Activated CD8-positive, alpha-beta memory T cell treated with anti-CD3 and anti-CD28 coated beads, Interleukin-2, amount 50 U/mL, for 1 hour (primary cell): ENCODE data around the gene RAPGEF6.
"Not testable (repeated sequence)": the region's sequence is repeated elsewhere in the genome, so short reads cannot be mapped to it uniquely, and the experiment has no call there.

ENCODE experiments used
- DNase-seq: peaks from one replicate; pipeline ENCODE4 v3.0.0-alpha.2; 2020; ENCODE audit errors: extremely low read depth

The RAPGEF6 gene

GRCh38 chr5:131436081-131436480, 198.9 kb downstream of the RAPGEF6 start:
- DNase-seq: no peak

- DNase-seq: no peak
Observed at GRCh38 chr5:131433109-131433508, 201.9 kb downstream of the RAPGEF6 start.

DNA sequence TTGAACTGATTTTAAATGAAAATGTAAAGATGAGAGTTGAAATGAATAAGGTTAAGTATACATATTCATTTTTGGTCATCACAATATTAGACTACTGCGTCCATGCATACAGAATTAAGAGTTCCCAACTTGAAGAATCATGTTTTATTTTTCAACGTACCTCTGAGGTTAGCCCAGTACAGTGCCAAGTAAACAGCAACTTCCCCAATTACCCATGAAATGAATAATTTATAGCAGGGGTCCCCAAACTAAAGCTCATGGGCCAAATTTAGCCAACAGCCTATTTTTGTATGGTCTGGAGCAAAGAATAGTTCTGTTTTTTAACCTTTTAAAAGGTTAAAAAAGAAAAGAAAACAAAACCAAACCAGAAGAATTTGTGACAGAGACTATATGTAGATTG, 203.2 kb downstream of the RAPGEF6 start:
- DNase-seq: no peak

- DNase-seq: no peak
Observed at GRCh38 chr5:131430794-131431193, 204.2 kb downstream of the RAPGEF6 start.

DNA sequence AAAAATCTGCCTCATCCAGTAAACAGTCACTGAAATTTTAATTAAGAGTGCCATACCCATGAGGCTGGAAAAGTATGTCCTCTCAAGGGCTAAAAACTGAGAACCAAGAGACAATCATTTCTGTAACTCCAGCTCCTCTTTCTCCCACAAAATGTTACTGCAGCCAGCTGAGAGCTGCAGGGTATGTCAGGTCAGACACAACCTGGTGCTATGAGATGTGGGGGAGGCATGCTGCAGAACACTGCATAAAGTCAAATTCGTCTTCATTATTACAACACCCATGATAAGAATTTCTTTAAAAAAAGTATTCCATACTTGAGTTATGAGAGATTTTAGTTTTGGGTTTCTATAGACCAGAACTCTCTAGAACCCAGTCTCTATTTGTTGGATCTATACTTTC, 209.0 kb downstream of the RAPGEF6 start:
- DNase-seq: no peak

DNA sequence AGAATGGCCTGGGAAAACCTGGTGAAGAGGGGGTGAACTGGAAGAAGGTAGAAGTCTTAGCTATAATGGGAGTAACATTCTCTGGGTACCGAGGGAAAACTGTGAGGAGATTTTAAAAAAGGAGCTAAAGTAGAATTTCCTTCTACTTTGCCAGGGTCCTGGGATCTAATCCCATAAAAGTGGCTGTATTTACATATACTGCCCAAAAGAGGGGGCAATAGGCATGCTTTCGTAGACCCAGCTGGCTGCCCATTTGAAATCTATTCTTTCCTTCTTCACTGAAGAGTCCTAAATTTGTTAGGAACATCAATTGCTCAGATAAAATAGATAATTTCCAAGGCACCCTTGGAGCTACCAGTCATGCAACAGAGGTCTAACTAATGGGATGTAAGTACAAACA, 212.0 kb downstream of the RAPGEF6 start:
- DNase-seq: no peak

- DNase-seq: no peak
Observed at GRCh38 chr5:131419877-131420276, 215.2 kb downstream of the RAPGEF6 start.

GRCh38 chr5:131418846-131419245, 216.2 kb downstream of the RAPGEF6 start:
- no peak for DNase-seq

- peak; percentile 68 for DNase-seq
Observed at GRCh38 chr5:131417240-131417869, 217.7 kb downstream of the RAPGEF6 start.

- no peak for DNase-seq
Observed at GRCh38 chr5:131416729-131417128, 218.3 kb downstream of the RAPGEF6 start.

DNA sequence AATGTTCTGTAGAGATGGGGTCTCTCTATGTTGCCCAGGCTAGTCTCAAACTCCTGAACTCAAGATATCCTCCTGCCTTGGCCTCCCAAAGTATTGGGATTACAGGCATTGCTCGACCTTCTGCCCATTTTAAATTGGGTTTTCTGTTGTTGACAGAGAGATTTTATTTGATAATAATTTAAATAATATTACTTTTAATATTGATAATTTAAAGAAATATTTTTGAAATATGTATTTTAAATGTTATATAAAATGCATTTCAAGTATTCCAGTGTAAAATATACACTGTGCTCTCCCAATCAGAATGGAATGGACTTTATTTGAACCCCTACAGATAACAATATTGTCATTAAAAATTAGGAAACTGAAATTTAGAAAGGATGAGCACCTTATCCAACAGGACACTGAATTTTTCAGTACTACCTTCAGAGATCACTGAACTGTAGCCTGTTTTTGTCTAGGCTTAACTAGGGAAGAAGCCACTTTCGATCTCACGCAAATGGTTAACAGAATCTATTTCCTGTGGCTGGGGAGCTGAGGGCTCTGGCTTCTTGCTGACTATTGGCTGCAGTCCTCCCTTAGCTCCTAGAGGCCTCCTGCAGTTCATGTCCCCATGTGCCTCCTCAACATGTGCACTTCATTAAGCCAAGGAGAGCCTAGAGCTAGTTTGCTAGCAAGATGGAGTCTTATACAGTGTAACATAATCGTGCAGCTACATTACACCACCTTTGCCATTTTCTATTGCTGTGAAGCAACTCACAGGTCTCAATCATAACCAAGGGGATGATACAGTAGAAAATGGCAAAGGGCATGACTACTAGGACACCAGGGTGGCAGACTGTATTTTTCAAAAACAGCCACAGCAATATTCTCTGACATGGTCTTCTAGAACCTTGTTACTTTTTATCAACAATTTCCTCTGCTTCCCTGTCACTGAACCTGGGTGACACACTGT, 221.1 kb downstream of the RAPGEF6 start:
- no peak for DNase-seq

DNA sequence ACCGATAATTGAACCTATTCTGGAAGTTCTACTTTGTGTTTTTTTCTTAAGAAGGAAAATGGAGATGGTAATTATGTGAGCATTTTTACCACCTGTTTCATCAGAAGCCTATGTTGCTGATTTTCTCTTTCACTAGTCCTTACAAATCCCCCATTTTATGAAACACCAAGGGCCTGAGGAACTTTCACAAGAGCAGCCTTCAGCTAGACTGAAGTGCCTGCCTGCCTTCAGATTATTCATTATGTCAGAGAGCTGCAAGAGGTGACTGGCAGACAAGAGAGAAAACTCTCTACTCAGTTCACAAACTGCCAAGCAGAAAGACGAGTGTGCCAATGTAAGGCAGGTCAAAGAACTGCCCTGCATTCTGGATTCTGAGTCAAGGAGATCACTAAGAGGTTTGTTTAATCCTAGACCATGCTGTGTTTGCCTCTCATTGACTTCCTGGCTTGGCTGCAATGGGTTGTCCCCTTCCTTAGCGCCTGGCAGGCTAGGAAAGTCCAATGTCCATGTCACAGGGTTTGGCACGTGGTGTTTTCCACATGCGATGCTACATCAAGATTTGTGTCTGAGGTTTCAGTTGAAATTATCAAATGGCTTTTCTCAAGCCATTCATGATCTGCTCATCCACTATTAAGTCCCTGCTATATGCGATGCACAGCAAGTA, 227.9 kb downstream of the RAPGEF6 start:
- DNase-seq: no peak

GRCh38 chr5:131406076-131406475, 229.0 kb downstream of the RAPGEF6 start:
- DNase-seq: no peak

GRCh38 chr5:131405674-131406073, 229.4 kb downstream of the RAPGEF6 start:
- no peak for DNase-seq

GRCh38 chr5:131400585-131400984, 234.4 kb downstream of the RAPGEF6 start:
- DNase-seq: no peak

- not testable (repeated sequence) for DNase-seq
Observed at GRCh38 chr5:131399007-131399406, 236.0 kb downstream of the RAPGEF6 start.

DNA sequence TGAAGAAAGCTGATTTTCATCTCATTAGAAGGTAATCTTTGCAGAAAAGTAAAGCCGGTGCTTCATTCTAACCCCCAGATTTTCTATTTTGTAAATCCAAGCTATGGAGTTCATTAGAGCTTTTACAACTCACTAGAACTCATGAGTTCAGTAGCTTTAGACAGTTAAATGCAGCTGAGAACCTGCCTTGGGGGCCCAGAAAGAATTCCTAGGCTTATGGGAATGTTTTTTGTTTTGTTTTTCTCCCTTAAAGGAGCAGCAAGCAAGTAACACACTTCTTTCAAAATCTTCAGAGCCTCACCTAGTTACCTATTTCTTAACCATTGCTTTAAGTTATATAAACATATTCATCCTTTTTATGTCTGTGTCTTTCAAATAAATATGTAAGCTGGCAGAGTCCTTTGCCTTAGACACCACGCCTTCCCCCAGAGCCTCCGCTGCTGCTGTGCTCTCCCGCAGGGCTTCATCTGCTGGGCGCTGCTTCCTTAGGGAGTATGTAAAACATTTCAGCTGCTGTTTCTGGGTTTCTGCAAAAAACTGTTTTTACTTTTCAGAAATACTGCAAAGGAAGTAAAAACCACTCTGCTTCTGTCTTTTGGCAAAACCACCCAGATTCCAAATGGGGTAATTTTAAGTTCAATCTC, 238.3 kb downstream of the RAPGEF6 start:
- DNase-seq: no peak

GRCh38 chr5:131396015-131396414, 239.0 kb downstream of the RAPGEF6 start:
- DNase-seq: no peak

- DNase-seq: no peak
Observed at GRCh38 chr5:131394128-131394527, 240.9 kb downstream of the RAPGEF6 start.

- DNase-seq: no peak
Observed at GRCh38 chr5:131393498-131393968, 241.5 kb downstream of the RAPGEF6 start.

- DNase-seq: no peak
Observed at GRCh38 chr5:131392466-131393095, 242.4 kb downstream of the RAPGEF6 start.
